Endothelial cell of umbilical vein (primary cell): ENCODE measurements around the gene DDX25. TPM values are rescaled to one million over a fixed set of nuclear protein-coding genes. Genes with fewer than 3 reads are reported as not detected.

Source experiments
- BruUV-seq: library from RNA; stranded (reverse); fragments of 400-500 nt; replicated peaks from 2 replicates; lab custom pipeline; 2021; lab: Mats Ljungman, UMichigan
- CTCF ChIA-PET: fragments of 300-600, 350-600 bp; sonication (Branson Sonifier 250); formaldehyde crosslinking; loops from one replicate; lab custom pipeline; 2021; ENCODE audit warnings: antibody characterized with exemption, inconsistent platforms; lab: Charles Lee
- POLR2A ChIA-PET: fragments of 300-600, 350-600 bp; sonication (Branson Sonifier 250); formaldehyde crosslinking; loops from one replicate; lab custom pipeline; 2021; ENCODE audit warnings: antibody characterized with exemption, inconsistent platforms; lab: Charles Lee
- DNase-seq: peaks from one replicate; pipeline ENCODE4 v3.0.0-alpha.2; 2011; ENCODE audit warnings: low read depth, low spot score
- FAIRE-seq: peaks from 2 replicates; lab custom pipeline; 2011; peaks lifted over from hg19 to GRCh38; lab: Jason Lieb, UNC
- H2AFZ ChIP-seq: 2 replicates; pipeline ENCODE4 v1.6.0; 2012; ENCODE audit warnings: low read depth, low read length, control low read depth, inconsistent platforms
- H3K27ac ChIP-seq: 2 replicates; pipeline ENCODE4 v1.5.1; 2011; ENCODE audit warnings: low read depth, mild to moderate bottlenecking, control low read depth, low read length, moderate library complexity; ENCODE audit not compliant: insufficient read depth
- H3K27me3 ChIP-seq, 2 experiments: 2 replicates each; pipeline versions ENCODE4 v1.6.0 to v1.6.1; 2011; ENCODE audit warnings: low read length in 2 of 2, mixed read lengths in 1 of 2; ENCODE audit not compliant: control insufficient read depth in 2 of 2, insufficient read depth in 2 of 2
- H3K36me3 ChIP-seq, 2 experiments: 2 replicates in 1 of 2; 3 replicates in 1 of 2; pipeline ENCODE4 v1.5.1; 2011; ENCODE audit warnings: low read length in 2 of 2, mild to moderate bottlenecking in 1 of 2, moderate library complexity in 1 of 2; ENCODE audit not compliant: control insufficient read depth in 2 of 2, insufficient read depth in 2 of 2; ENCODE audit errors: extremely low read depth in 1 of 2
- H3K4me1 ChIP-seq: 3 replicates; pipeline ENCODE4 v1.5.1; 2011; ENCODE audit warnings: mild to moderate bottlenecking, low read length; ENCODE audit not compliant: control insufficient read depth, insufficient read depth; ENCODE audit errors: extremely low read depth
- H3K4me2 ChIP-seq: 2 replicates; pipeline ENCODE4 v1.6.1; 2011; ENCODE audit warnings: low read length, control low read depth, mixed read lengths; ENCODE audit not compliant: insufficient read depth
- H3K4me3 ChIP-seq, 3 experiments: fragments of 200-600 bp in 1 of 3; sonication (generic), shearing (Covaris generic) in 1 of 3; replicated peaks in 1 of 3; 2 replicates each; pipeline ENCODE4 v1.5.1; 2011 to 2016; ENCODE audit warnings: control low read depth in 3 of 3, low read length in 3 of 3, mild to moderate bottlenecking in 2 of 3, inconsistent platforms in 1 of 3, low read depth in 1 of 3, moderate library complexity in 1 of 3; ENCODE audit not compliant: insufficient read depth in 1 of 3
- H3K79me2 ChIP-seq: 2 replicates; pipeline ENCODE4 v1.6.0; 2012; ENCODE audit warnings: low read length, inconsistent platforms; ENCODE audit not compliant: control insufficient read depth, insufficient read depth
- H3K9ac ChIP-seq: replicated peaks from 2 replicates; pipeline ENCODE3; 2011; ENCODE audit warnings: low read length, control low read depth; ENCODE audit not compliant: insufficient read depth; ENCODE audit errors: extremely low read depth
- H3K9me1 ChIP-seq: replicated peaks from 3 replicates; pipeline ENCODE4 v1.6.0; 2011; ENCODE audit warnings: mild to moderate bottlenecking, low read length; ENCODE audit not compliant: control insufficient read depth, insufficient read depth; ENCODE audit errors: extremely low read depth
- H3K9me3 ChIP-seq: replicated peaks from 2 replicates; pipeline ENCODE4 v1.5.1; 2012; ENCODE audit warnings: low read length, inconsistent platforms; ENCODE audit not compliant: control insufficient read depth, insufficient read depth
- H4K20me1 ChIP-seq: replicated peaks from 2 replicates; pipeline ENCODE3; 2011; ENCODE audit warnings: mild to moderate bottlenecking, low read length; ENCODE audit not compliant: control insufficient read depth, insufficient read depth; ENCODE audit errors: extremely low read depth
- CTCF ChIP-seq, 2 donors: IDR thresholded peaks; 1 replicate in 1 of 2; 2 replicates in 1 of 2; pipeline ENCODE4 v1.5.1; 2011; ENCODE audit warnings: low read length in 2 of 2, mild to moderate bottlenecking in 2 of 2, moderate library complexity in 2 of 2, control low read depth in 1 of 2, inconsistent platforms in 1 of 2, low read depth in 1 of 2; ENCODE audit not compliant: insufficient read depth in 1 of 2; ENCODE audit errors: extremely low read depth in 1 of 2
- JUN ChIP-seq: IDR thresholded peaks from 2 replicates; pipeline ENCODE4 v1.6.1; 2011; ENCODE audit warnings: borderline replicate concordance, low read depth; ENCODE audit not compliant: insufficient read length, insufficient read depth
- POLR2AphosphoS5 ChIP-seq: IDR thresholded peaks from 2 replicates; pipeline ENCODE4 v1.6.1; 2012; ENCODE audit warnings: low read depth, mild to moderate bottlenecking, control low read depth, low read length, moderate library complexity; ENCODE audit not compliant: insufficient read depth
- dilution Hi-C: fragments of 300-500 bp; cut with MboI; formaldehyde crosslinking; loops from one replicate; pipeline ENCODE4 v1.15.0; 2019; ENCODE audit warnings: low sequenced_read_pairs; ENCODE audit not compliant: extremely low pct_ligation_motif_present
- intact Hi-C: fragments of 100-400 bp; cut with micrococcal nuclease; formaldehyde crosslinking; loops from one replicate; pipeline ENCODE4 v1.10.0; 2022
- polyA plus RNA-seq, 4 experiments: library from polyadenylated mRNA; depleted of rRNA in 3 of 4; stranded (reverse) in 3 of 4; unstranded in 1 of 4; fragments of >200 nt; gene quantifications; 2 replicates each; pipeline versions ENCODE4 v1.2.1 to v1.2.3, GENCODE V29; 2011 to 2012; ENCODE audit warnings: missing spikeins in 1 of 4
- total RNA-seq: library from RNA; stranded (reverse); gene quantifications from 2 replicates; pipeline ENCODE4 v1.2.3, GENCODE V29; 2021

The DDX25 gene
- total and polyA plus RNA-seq, 2 donors (not counting 3 experiments of a cell fraction or from before 2014, with no cell fraction given) = not detected

GRCh38 chr11:125873881-125874555 lies 30.3 kb upstream of the DDX25 start:
- BruUV-seq = no TSS peak
- CTCF ChIA-PET = interaction anchor here (1.5 to 2.4 kb wide), 2 partner anchors 14 to 150 kb away, joined by 3 to 29 read pairs; partner anchors contain the start of gene HYLS1
- Histone ChIP-seq H3K9ac (no peak overlapping the region), H2AFZ (no peak overlapping the region), H3K79me2 (no peaks in the 10 kb centered on the region), H4K20me1 (no peaks in the 10 kb centered on the region), H3K9me3 (no peaks in the 10 kb centered on the region), H3K4me3 (no peak overlapping the region), H3K4me2 (no peak overlapping the region), H3K27ac (no peak overlapping the region), H3K27me3 (no peaks in the 10 kb centered on the region), H3K9me1 (no peaks in the 10 kb centered on the region), H3K4me1 (no peaks in the 10 kb centered on the region), H3K36me3 (no peaks in the 10 kb centered on the region)
- DNase-seq (no peak), FAIRE-seq (peak; percentile 47)
- no peak for TF ChIP-seq POLR2AphosphoS5
- dilution Hi-C loops = no loop called here
- intact Hi-C loops = loop anchor here (1.0 to 10.0 kb wide), 7 partner anchors 150 to 779 kb away; partner anchors contain the start of genes EI24 and PKNOX2
- POLR2A ChIA-PET = no interaction called here

DNA sequence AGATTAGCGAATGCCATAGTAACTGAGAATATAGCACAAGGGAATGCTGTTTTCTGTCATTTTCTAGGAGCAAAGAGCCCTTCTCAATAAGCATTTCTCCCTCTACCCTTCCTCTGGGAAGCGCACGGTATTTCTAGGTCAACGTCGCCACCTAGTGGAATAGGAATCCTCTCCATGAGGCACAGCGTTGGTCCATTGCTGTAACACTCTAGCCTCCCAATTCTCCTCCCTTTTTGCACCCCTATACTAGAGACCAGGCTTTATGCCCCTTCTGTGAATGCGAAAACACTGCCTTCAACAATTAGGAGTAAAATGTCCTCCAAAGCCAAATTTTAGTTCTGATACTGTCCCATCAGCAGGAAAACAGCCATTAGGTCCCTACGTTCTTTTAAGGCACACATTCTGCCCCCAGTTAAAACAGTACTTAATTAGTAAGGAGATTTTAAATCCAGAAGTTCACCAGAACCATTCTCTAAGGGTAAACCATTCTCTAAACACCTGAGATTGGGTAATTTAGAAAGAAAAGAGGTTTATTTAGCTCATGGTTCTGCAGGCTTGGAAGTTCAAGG lies 29.7 kb upstream of the DDX25 start:
- H3K9ac ChIP-seq = no peak overlapping the region
- CTCF ChIA-PET = interaction anchor here (0.7 to 2.4 kb wide), 15 partner anchors 11 to 451 kb away, joined by 3 to 29 read pairs (median 3); partner anchors contain the start of gene PUS3
- H3K36me3 ChIP-seq = no peaks in the 10 kb centered on the region
- H4K20me1 ChIP-seq = no peaks in the 10 kb centered on the region
- no peaks in the 10 kb centered on the region for H3K9me1 ChIP-seq
- no peaks in the 10 kb centered on the region for H3K27me3 ChIP-seq
- no peak overlapping the region for H2AFZ ChIP-seq
- POLR2A ChIA-PET = no interaction called here
- H3K4me1 ChIP-seq = no peaks in the 10 kb centered on the region
- no peak overlapping the region for H3K4me3 ChIP-seq
- FAIRE-seq (peak; percentile 86), DNase-seq (peak; percentile 66)
- TF ChIP-seq JUN (no peak), CTCF (IDR thresholded peaks at IDR 0.05; ENCODE audit: extremely low read depth in 1 of 2, insufficient read depth in 1 of 2, low read depth in 1 of 2, low read length in 2 of 2) (peak; percentile 70 to 77)
- no peaks in the 10 kb centered on the region for H3K79me2 ChIP-seq
- intact Hi-C loops (loop anchor here (1.0 to 10.0 kb wide), 7 partner anchors 150 to 780 kb away; partner anchors contain the start of genes EI24 and PKNOX2), dilution Hi-C loops (no loop called here)
- BruUV-seq = no TSS peak
- no peak overlapping the region for H3K4me2 ChIP-seq
- H3K27ac ChIP-seq = no peak overlapping the region
- H3K9me3 ChIP-seq = no peaks in the 10 kb centered on the region
